HepG2 (cell line): Measurements from ENCODE around the gene NFXL1. TPM values are rescaled to one million over a fixed set of nuclear protein-coding genes. Genes with fewer than 3 reads are reported as not detected.

ENCODE experiments used
- ATM ChIP-seq: fragments of 450-650 bp; IDR thresholded peaks from 2 replicates; pipeline ENCODE4 v1.7.1; 2017; ENCODE audit warnings: mild to moderate bottlenecking, borderline replicate concordance
- BORCS8-MEF2B ChIP-seq: sonication (generic); formaldehyde crosslinking; IDR thresholded peaks from 2 replicates; pipeline ENCODE4 v1.8.0; 2022; ENCODE audit warnings: mild to moderate bottlenecking, missing genetic modification reagents
- GPN1 ChIP-seq: sonication (generic); formaldehyde crosslinking; IDR thresholded peaks from 2 replicates; pipeline ENCODE4 v1.5.1; 2020; ENCODE audit warnings: missing genetic modification reagents, borderline replicate concordance
- JARID2 ChIP-seq: sonication (generic); formaldehyde crosslinking; IDR thresholded peaks from 2 replicates; pipeline ENCODE4 v1.8.1; 2023; ENCODE audit warnings: missing genetic modification reagents, inconsistent platforms; ENCODE audit not compliant: insufficient replicate concordance
- MED8 ChIP-seq: sonication (generic); formaldehyde crosslinking; IDR thresholded peaks from 2 replicates; pipeline ENCODE4 v1.8.1; 2023; ENCODE audit warnings: mild to moderate bottlenecking, missing genetic modification reagents; ENCODE audit not compliant: insufficient replicate concordance
- NR2F1 ChIP-seq, 2 experiments: fragments of 450-650 bp in 1 of 2; formaldehyde crosslinking in 1 of 2; IDR thresholded peaks; 2 replicates each; pipeline versions ENCODE4 v1.5.0 to v1.6.1; 2016 to 2020; ENCODE audit warnings: mild to moderate bottlenecking in 1 of 2, missing compliant biosample characterization in 1 of 2, missing genetic modification reagents in 1 of 2, moderate library complexity in 1 of 2
- TAF1 ChIP-seq: sonication (generic); formaldehyde crosslinking; IDR thresholded peaks from 2 replicates; pipeline ENCODE4 v1.4.0; 2020; ENCODE audit warnings: missing genetic modification reagents
- ZNF180 ChIP-seq: sonication (generic); formaldehyde crosslinking; IDR thresholded peaks from 2 replicates; pipeline ENCODE4 v1.4.0; 2020; ENCODE audit warnings: low read depth, missing genetic modification reagents, borderline replicate concordance
- ZNF225 ChIP-seq: sonication (generic); formaldehyde crosslinking; IDR thresholded peaks from 2 replicates; pipeline ENCODE4 v1.4.0; 2020; ENCODE audit warnings: mild to moderate bottlenecking, missing genetic modification reagents
- ZNF709 ChIP-seq: sonication (generic); formaldehyde crosslinking; IDR thresholded peaks from 2 replicates; pipeline ENCODE4 v1.5.0; 2020; ENCODE audit warnings: mild to moderate bottlenecking, missing genetic modification reagents
- ZNF883 ChIP-seq: sonication (generic); formaldehyde crosslinking; IDR thresholded peaks from 2 replicates; pipeline ENCODE4 v1.5.1; 2020; ENCODE audit warnings: mild to moderate bottlenecking, missing genetic modification reagents; ENCODE audit errors: not compliant biosample characterization
- polyA plus RNA-seq, 8 experiments: library from polyadenylated mRNA; depleted of rRNA in 3 of 8; stranded (reverse) in 7 of 8; unstranded in 1 of 8; fragments of >200 nt; fragmentation: Illumina TruSeq in 4 of 8; extraction: Trizol in 4 of 8; gene quantifications; 2 replicates each; pipeline versions ENCODE4 v1.2.1 to v1.2.3, GENCODE V29; 2011 to 2016; ENCODE audit warnings: low read depth in 4 of 8, missing spikeins in 1 of 8, mixed read lengths in 1 of 8; ENCODE audit not compliant: insufficient read depth in 1 of 8
- total RNA-seq, 5 experiments: library from RNA; depleted of rRNA; stranded (reverse); fragments of >200 nt; fragmentation: Illumina TruSeq; extraction: Trizol; gene quantifications; 2 replicates each; pipeline ENCODE4 v1.2.3, GENCODE V29; 2016; ENCODE audit warnings: low read depth in 1 of 5
- TF ChIP-seq, protein P1 (sequence below): sonication (generic); formaldehyde crosslinking; IDR thresholded peaks from 2 replicates; pipeline ENCODE4 v1.4.0; 2020; ENCODE audit warnings: missing genetic modification reagents
- TF ChIP-seq, protein P2 (sequence below): IDR thresholded peaks from 2 replicates; pipeline ENCODE4 v1.6.1; 2016
- TF ChIP-seq, protein P3 (sequence below): sonication (generic); formaldehyde crosslinking; IDR thresholded peaks from 2 replicates; pipeline ENCODE4 v1.5.0; 2020; ENCODE audit warnings: missing genetic modification reagents
- TF ChIP-seq, protein P4 (sequence below): sonication (generic); formaldehyde crosslinking; IDR thresholded peaks from 2 replicates; pipeline ENCODE4 v1.9.0; 2022; ENCODE audit warnings: low read depth, missing genetic modification reagents
- TF ChIP-seq, protein P5 (sequence below): sonication (generic); formaldehyde crosslinking; IDR thresholded peaks from 2 replicates; pipeline ENCODE4 v1.4.0; 2020; ENCODE audit warnings: low read depth, mild to moderate bottlenecking, missing genetic modification reagents
- TF ChIP-seq, protein P6 (sequence below): sonication (generic); formaldehyde crosslinking; IDR thresholded peaks from 2 replicates; pipeline ENCODE4 v1.8.1; 2023; ENCODE audit warnings: missing genetic modification reagents, inconsistent platforms, borderline replicate concordance

NFXL1 gene
- total and polyA plus RNA-seq, 2 of the 13 experiments (the other 11 are each of a cell fraction or from before 2014, with no cell fraction given): 12.0 to 18.6 TPM

DNA sequence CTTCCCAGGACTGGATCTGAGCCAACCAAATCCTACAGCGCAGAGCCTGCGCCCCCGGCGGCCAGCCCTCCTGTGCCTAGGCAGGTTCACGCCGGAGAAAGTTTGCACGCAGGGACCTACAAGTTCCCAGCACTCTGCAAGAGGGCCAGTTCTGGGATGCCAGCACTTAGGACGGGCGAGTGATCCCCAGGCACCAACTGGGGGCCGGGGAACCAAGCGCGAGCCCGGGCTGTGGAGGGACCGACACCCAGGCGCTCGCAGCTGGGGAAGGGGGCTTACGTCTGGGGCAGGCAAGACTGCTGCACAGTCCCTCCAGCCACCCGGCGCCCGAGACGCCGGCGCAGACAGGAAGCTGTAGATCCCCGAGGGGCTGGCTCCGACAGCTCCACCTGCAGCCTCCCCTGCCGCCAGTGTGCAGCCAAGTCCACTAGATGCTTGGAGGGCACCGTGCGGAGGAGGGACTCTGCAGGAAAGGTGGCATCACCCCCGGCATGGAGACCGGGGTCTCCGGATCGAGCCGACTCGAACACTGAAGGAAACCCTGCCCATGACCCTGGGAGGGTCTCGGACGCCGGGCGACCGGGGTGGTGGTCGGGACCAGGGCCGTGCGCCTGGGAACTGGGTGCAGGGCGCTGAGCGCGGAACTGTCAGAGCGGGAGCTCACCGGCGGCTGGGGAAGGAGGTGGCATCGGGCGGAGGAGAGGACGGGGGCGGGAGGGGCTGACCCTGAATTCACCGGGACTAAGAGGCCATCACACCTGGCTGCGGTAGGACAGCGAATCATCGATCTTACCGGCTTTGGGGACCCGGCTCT is 77.1 kb downstream of the NFXL1 start (continued):
- TF ChIP-seq, protein P1, sequence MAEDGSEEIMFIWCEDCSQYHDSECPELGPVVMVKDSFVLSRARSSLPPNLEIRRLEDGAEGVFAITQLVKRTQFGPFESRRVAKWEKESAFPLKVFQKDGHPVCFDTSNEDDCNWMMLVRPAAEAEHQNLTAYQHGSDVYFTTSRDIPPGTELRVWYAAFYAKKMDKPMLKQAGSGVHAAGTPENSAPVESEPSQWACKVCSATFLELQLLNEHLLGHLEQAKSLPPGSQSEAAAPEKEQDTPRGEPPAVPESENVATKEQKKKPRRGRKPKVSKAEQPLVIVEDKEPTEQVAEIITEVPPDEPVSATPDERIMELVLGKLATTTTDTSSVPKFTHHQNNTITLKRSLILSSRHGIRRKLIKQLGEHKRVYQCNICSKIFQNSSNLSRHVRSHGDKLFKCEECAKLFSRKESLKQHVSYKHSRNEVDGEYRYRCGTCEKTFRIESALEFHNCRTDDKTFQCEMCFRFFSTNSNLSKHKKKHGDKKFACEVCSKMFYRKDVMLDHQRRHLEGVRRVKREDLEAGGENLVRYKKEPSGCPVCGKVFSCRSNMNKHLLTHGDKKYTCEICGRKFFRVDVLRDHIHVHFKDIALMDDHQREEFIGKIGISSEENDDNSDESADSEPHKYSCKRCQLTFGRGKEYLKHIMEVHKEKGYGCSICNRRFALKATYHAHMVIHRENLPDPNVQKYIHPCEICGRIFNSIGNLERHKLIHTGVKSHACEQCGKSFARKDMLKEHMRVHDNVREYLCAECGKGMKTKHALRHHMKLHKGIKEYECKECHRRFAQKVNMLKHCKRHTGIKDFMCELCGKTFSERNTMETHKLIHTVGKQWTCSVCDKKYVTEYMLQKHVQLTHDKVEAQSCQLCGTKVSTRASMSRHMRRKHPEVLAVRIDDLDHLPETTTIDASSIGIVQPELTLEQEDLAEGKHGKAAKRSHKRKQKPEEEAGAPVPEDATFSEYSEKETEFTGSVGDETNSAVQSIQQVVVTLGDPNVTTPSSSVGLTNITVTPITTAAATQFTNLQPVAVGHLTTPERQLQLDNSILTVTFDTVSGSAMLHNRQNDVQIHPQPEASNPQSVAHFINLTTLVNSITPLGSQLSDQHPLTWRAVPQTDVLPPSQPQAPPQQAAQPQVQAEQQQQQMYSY (CRISPR knock-in tag): no peak; the same call in 1 of the 2 replicates
- TF ChIP-seq, protein P2, sequence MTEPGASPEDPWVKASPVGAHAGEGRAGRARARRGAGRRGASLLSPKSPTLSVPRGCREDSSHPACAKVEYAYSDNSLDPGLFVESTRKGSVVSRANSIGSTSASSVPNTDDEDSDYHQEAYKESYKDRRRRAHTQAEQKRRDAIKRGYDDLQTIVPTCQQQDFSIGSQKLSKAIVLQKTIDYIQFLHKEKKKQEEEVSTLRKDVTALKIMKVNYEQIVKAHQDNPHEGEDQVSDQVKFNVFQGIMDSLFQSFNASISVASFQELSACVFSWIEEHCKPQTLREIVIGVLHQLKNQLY: no peak
- no peak for TF ChIP-seq ZNF225 (CRISPR knock-in tag)
- no peak for TF ChIP-seq TAF1 (CRISPR knock-in tag)
- no peak for TF ChIP-seq GPN1
- no peak for TF ChIP-seq JARID2 (CRISPR knock-in tag)
- TF ChIP-seq ZNF709 (CRISPR knock-in tag): no peak
- no peak for TF ChIP-seq MED8 (CRISPR knock-in tag)
- TF ChIP-seq, protein P3, sequence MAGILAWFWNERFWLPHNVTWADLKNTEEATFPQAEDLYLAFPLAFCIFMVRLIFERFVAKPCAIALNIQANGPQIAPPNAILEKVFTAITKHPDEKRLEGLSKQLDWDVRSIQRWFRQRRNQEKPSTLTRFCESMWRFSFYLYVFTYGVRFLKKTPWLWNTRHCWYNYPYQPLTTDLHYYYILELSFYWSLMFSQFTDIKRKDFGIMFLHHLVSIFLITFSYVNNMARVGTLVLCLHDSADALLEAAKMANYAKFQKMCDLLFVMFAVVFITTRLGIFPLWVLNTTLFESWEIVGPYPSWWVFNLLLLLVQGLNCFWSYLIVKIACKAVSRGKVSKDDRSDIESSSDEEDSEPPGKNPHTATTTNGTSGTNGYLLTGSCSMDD (CRISPR knock-in tag): no peak
- no peak for TF ChIP-seq BORCS8-MEF2B (CRISPR knock-in tag)
- no peak for TF ChIP-seq ATM
- TF ChIP-seq ZNF883 (CRISPR knock-in tag): peak; percentile 4
- TF ChIP-seq, protein P4, sequence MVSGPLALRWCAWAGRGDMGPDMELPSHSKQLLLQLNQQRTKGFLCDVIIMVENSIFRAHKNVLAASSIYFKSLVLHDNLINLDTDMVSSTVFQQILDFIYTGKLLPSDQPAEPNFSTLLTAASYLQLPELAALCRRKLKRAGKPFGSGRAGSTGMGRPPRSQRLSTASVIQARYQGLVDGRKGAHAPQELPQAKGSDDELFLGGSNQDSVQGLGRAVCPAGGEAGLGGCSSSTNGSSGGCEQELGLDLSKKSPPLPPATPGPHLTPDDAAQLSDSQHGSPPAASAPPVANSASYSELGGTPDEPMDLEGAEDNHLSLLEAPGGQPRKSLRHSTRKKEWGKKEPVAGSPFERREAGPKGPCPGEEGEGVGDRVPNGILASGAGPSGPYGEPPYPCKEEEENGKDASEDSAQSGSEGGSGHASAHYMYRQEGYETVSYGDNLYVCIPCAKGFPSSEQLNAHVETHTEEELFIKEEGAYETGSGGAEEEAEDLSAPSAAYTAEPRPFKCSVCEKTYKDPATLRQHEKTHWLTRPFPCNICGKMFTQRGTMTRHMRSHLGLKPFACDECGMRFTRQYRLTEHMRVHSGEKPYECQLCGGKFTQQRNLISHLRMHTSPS: peak; percentile 24; the same call in 1 of the 2 replicates
- no peak for TF ChIP-seq NR2F1 (CRISPR knock-in tag; IDR thresholded peaks at IDR 0.05)
- TF ChIP-seq ZNF180 (CRISPR knock-in tag): no peak
- TF ChIP-seq, protein P5, sequence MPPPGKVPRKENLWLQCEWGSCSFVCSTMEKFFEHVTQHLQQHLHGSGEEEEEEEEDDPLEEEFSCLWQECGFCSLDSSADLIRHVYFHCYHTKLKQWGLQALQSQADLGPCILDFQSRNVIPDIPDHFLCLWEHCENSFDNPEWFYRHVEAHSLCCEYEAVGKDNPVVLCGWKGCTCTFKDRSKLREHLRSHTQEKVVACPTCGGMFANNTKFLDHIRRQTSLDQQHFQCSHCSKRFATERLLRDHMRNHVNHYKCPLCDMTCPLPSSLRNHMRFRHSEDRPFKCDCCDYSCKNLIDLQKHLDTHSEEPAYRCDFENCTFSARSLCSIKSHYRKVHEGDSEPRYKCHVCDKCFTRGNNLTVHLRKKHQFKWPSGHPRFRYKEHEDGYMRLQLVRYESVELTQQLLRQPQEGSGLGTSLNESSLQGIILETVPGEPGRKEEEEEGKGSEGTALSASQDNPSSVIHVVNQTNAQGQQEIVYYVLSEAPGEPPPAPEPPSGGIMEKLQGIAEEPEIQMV: no peak
- TF ChIP-seq, protein P6, sequence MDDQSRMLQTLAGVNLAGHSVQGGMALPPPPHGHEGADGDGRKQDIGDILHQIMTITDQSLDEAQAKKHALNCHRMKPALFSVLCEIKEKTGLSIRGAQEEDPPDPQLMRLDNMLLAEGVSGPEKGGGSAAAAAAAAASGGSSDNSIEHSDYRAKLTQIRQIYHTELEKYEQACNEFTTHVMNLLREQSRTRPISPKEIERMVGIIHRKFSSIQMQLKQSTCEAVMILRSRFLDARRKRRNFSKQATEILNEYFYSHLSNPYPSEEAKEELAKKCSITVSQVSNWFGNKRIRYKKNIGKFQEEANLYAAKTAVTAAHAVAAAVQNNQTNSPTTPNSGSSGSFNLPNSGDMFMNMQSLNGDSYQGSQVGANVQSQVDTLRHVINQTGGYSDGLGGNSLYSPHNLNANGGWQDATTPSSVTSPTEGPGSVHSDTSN (CRISPR knock-in tag): no peak
